SK-N-SH (cell line): ENCODE data around the gene IQSEC1.

Source experiments
- CHD2 ChIP-seq: fragments of 150-350 bp; IDR thresholded peaks from 2 replicates; pipeline ENCODE4 v1.6.1; 2018; ENCODE audit warnings: low read length; ENCODE audit not compliant: partially characterized antibody
- FOSL2 ChIP-seq: IDR thresholded peaks from 2 replicates; pipeline ENCODE4 v1.4.0; 2012; ENCODE audit warnings: low read depth, mild to moderate bottlenecking, moderate library complexity, borderline replicate concordance
- GABPA ChIP-seq: IDR thresholded peaks from 2 replicates; pipeline ENCODE4 v1.4.0; 2012; ENCODE audit warnings: low read depth, mild to moderate bottlenecking
- MEF2A ChIP-seq: IDR thresholded peaks from 2 replicates; pipeline ENCODE4 v1.4.0; 2012; ENCODE audit warnings: low read depth, borderline replicate concordance
- POLR2AphosphoS5 ChIP-seq: IDR thresholded peaks from 2 replicates; pipeline ENCODE4 v1.6.1; 2012; ENCODE audit warnings: low read depth, low read length
- RFX5 ChIP-seq: IDR thresholded peaks from 2 replicates; pipeline ENCODE4 v1.6.1; 2012; ENCODE audit warnings: mild to moderate bottlenecking, improper control_type of control experiment, low read length
- RXRA ChIP-seq: IDR thresholded peaks from 2 replicates; pipeline ENCODE4 v1.4.0; 2012; ENCODE audit warnings: low read depth, mild to moderate bottlenecking, borderline replicate concordance
- TAF1 ChIP-seq: IDR thresholded peaks from 2 replicates; pipeline ENCODE4 v1.6.1; 2012; ENCODE audit warnings: low read depth, mild to moderate bottlenecking, low read length, moderate library complexity, borderline replicate concordance
- YY1 ChIP-seq: IDR thresholded peaks from 2 replicates; pipeline ENCODE4 v1.4.0; 2012; ENCODE audit warnings: low read depth, mild to moderate bottlenecking
- TF ChIP-seq, protein P1 (sequence below): fragments of 200-600 bp; sonication (generic); IDR thresholded peaks from 2 replicates; pipeline ENCODE4 v1.6.1; 2017; ENCODE audit warnings: antibody characterized with exemption, mild to moderate bottlenecking, moderate library complexity
- TF ChIP-seq, protein P2 (sequence below): fragments of 150-350 bp; IDR thresholded peaks from 2 replicates; pipeline ENCODE4 v1.6.1; 2017; ENCODE audit warnings: antibody characterized with exemption, low read length, low read depth, borderline replicate concordance
- TF ChIP-seq, protein P3 (sequence below): IDR thresholded peaks from 2 replicates; pipeline ENCODE4 v1.4.0; 2012; ENCODE audit warnings: low read depth, borderline replicate concordance
- TF ChIP-seq, protein P4 (sequence below): IDR thresholded peaks from 2 replicates; pipeline ENCODE4 v1.4.0; 2012; ENCODE audit warnings: low read depth

DNA sequence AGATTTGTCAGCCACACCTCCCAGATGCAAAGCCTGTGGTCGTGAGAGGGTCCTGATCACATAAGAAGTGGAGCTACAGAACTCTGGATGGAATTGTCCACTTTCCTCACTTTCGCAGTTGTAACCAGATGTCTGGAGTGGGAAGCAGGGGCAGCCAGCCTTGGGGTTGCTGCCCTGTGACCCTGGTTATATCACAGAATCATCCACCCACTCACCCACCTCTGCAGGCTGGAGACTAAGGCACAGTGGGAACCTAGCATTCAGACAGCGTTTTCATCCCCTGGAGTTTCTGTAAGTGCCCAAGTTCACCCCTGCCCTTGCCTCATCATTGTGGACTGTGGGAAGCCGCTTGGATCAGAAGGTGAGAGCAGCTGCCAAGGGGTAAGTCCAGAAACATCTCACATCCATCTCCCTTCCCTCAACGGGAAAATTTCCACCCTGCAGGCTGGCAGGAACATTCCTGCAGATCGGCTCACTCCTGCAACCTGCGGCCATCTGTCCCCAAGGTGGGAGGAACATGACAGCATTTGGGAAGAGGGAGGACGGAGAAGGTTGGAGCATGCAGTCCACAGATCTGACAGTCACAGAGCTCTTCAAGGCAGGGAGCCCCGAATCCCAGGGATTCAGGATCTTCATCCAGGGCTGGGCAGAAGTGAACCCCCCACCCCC lies 2.9 kb upstream of the IQSEC1 start:
- no peak for TF ChIP-seq RFX5
- TF ChIP-seq RXRA, result no peak
- TF ChIP-seq, protein P1, sequence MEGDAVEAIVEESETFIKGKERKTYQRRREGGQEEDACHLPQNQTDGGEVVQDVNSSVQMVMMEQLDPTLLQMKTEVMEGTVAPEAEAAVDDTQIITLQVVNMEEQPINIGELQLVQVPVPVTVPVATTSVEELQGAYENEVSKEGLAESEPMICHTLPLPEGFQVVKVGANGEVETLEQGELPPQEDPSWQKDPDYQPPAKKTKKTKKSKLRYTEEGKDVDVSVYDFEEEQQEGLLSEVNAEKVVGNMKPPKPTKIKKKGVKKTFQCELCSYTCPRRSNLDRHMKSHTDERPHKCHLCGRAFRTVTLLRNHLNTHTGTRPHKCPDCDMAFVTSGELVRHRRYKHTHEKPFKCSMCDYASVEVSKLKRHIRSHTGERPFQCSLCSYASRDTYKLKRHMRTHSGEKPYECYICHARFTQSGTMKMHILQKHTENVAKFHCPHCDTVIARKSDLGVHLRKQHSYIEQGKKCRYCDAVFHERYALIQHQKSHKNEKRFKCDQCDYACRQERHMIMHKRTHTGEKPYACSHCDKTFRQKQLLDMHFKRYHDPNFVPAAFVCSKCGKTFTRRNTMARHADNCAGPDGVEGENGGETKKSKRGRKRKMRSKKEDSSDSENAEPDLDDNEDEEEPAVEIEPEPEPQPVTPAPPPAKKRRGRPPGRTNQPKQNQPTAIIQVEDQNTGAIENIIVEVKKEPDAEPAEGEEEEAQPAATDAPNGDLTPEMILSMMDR, result no peak
- TF ChIP-seq POLR2AphosphoS5, result no peak
- TF ChIP-seq, protein P2, sequence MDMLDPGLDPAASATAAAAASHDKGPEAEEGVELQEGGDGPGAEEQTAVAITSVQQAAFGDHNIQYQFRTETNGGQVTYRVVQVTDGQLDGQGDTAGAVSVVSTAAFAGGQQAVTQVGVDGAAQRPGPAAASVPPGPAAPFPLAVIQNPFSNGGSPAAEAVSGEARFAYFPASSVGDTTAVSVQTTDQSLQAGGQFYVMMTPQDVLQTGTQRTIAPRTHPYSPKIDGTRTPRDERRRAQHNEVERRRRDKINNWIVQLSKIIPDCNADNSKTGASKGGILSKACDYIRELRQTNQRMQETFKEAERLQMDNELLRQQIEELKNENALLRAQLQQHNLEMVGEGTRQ, result no peak
- TF ChIP-seq, protein P3, sequence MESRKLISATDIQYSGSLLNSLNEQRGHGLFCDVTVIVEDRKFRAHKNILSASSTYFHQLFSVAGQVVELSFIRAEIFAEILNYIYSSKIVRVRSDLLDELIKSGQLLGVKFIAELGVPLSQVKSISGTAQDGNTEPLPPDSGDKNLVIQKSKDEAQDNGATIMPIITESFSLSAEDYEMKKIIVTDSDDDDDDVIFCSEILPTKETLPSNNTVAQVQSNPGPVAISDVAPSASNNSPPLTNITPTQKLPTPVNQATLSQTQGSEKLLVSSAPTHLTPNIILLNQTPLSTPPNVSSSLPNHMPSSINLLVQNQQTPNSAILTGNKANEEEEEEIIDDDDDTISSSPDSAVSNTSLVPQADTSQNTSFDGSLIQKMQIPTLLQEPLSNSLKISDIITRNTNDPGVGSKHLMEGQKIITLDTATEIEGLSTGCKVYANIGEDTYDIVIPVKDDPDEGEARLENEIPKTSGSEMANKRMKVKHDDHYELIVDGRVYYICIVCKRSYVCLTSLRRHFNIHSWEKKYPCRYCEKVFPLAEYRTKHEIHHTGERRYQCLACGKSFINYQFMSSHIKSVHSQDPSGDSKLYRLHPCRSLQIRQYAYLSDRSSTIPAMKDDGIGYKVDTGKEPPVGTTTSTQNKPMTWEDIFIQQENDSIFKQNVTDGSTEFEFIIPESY, result no peak
- no peak for TF ChIP-seq MEF2A
- no peak for TF ChIP-seq TAF1
- TF ChIP-seq GABPA, result no peak
- no peak for TF ChIP-seq FOSL2
- TF ChIP-seq, protein P4, sequence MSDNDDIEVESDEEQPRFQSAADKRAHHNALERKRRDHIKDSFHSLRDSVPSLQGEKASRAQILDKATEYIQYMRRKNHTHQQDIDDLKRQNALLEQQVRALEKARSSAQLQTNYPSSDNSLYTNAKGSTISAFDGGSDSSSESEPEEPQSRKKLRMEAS, result no peak
- no peak for TF ChIP-seq YY1
- no peak for TF ChIP-seq CHD2
